Measurements from ENCODE around the gene PIK3IP1. TPM values are rescaled to one million over a fixed set of nuclear protein-coding genes. Genes with fewer than 3 reads are reported as not detected.

Gene PIK3IP1
- total and polyA plus RNA-seq, 2 donors (not counting 3 experiments of a cell fraction or from before 2014, with no cell fraction given), result 7.7 to 13.2 TPM

GRCh38 chr22:31271026-31271425, 21.3 kb downstream of the PIK3IP1 start:
- Histone ChIP-seq H3K4me1 (ENCODE audit: control insufficient read depth, extremely low read depth, insufficient read depth, low read length) (no peaks in the 10 kb centered on the region), H4K20me1 (replicated peaks; ENCODE audit: control insufficient read depth, extremely low read depth, insufficient read depth, low read length) (no peaks in the 10 kb centered on the region), H3K27me3 (ENCODE audit: control insufficient read depth in 2 of 2, insufficient read depth in 2 of 2, low read length in 2 of 2) (no peaks in the 10 kb centered on the region), H3K27ac (ENCODE audit: insufficient read depth, low read depth, low read length) (no peak overlapping the region), H3K9ac (replicated peaks; ENCODE audit: extremely low read depth, insufficient read depth, low read length) (no peak overlapping the region), H3K4me2 (ENCODE audit: insufficient read depth, low read length) (no peak overlapping the region), H3K9me1 (replicated peaks; ENCODE audit: control insufficient read depth, extremely low read depth, insufficient read depth, low read length) (no peaks in the 10 kb centered on the region), H3K9me3 (replicated peaks; ENCODE audit: control insufficient read depth, insufficient read depth, low read length) (no peaks in the 10 kb centered on the region), H3K79me2 (ENCODE audit: control insufficient read depth, insufficient read depth, low read length) (no peaks in the 10 kb centered on the region), H2AFZ (ENCODE audit: low read depth, low read length) (no peak overlapping the region), H3K36me3 (ENCODE audit: control insufficient read depth in 2 of 2, extremely low read depth in 1 of 2, insufficient read depth in 2 of 2, low read length in 2 of 2) (peaks cover 32 to 49% of the 10 kb centered on the region in 2 experiments), H3K4me3 (replicated peaks in 1 of 3; ENCODE audit: insufficient read depth in 1 of 3, low read depth in 1 of 3, low read length in 3 of 3) (no peak overlapping the region)
- ChIA-PET POLR2A (interaction anchor here (0.8 kb wide), 1 partner anchor 72 kb away, joined by 3 read pairs; no protein-coding TSS in a partner anchor), CTCF (interaction anchor here (0.8 to 7.9 kb wide), 12 partner anchors 9 to 163 kb away, joined by 3 to 169 read pairs (median 15); partner anchors contain the start of genes LIMK2, PIK3IP1 and SELENOM)
- dilution Hi-C loops (cut with MboI; ENCODE audit: extremely low pct_ligation_motif_present, low sequenced_read_pairs) (no loop called here), intact Hi-C loops (cut with micrococcal nuclease) (loop anchor here (5.0 kb wide), 1 partner anchor 74 kb away; no protein-coding TSS in a partner anchor)
- FAIRE-seq (no peak), DNase-seq (ENCODE audit: low read depth, low spot score) (no peak)
- no TSS peak for BruUV-seq (replicated peaks)
- TF ChIP-seq GATA2 (IDR thresholded peaks at IDR 0.05; ENCODE audit: insufficient read depth, insufficient read length, low read depth, low read length) (no peak), EZH2 (IDR thresholded peaks at IDR 0.05; ENCODE audit: borderline replicate concordance, low read depth, low read length, severe bottlenecking) (no peak), MYC (IDR thresholded peaks at IDR 0.05; ENCODE audit: low read depth, low read length) (no peak), JUN (IDR thresholded peaks at IDR 0.05; ENCODE audit: borderline replicate concordance, insufficient read depth, insufficient read length, low read depth) (no peak), MAX (IDR thresholded peaks at IDR 0.05; ENCODE audit: insufficient read depth, insufficient read length) (no peak), CTCF (IDR thresholded peaks at IDR 0.05; ENCODE audit: extremely low read depth in 1 of 2, insufficient read depth in 1 of 2, low read depth in 1 of 2, low read length in 2 of 2) (no peak)
